HG02870 (cell line): ENCODE measurements around the gene BLTP2.

Source experiments
- ATAC-seq: cut with Tn5 transposase; IDR thresholded peaks from one replicate; pipeline ENCODE4 v1.9.1; 2021; ENCODE audit warnings: mild to moderate bottlenecking, moderate library complexity; ENCODE audit not compliant: unreplicated experiment

The BLTP2 gene

DNA sequence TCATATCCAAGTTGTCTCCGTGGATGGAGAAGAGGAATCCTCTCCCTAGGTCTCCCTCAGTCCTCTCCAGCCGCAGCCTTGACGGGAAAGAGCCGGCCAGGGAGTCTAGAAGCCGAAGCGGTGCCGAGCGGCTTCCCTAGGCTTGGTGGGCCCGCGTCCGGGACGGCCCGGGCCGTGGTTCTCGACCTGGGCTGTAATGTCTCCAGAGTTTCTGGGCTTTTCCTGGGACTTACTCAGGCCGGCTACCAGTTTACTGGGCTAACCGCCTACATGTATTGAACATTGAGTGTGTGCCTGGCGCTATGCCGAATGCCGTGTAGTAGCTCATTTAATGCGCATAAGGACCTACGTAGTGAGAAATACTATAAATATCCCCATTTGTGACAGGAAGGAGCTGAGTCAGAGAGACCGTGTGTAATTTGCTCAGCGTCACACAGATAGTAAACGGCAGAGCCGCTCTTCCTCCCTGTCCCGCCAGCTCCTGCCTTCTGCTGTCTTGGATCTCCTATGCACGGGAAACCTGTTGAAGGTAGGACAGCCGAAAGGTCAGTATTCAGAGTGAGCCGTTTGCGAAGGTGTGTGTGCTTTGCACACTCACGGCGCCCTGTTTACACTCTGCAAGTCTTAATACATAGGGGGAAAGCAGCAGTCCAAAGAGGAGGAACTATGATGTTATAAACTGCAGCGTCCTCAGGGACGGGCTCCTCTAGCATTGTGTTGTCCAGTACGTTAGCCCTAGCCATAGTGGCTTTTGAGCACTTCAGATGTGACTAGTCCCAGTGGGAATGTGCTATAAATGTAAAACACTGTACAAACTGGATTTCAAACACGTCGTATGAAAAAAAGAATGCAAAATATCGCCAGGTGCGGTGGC is 45.4 kb downstream of the BLTP2 start:
- ATAC-seq: peak; percentile 41

DNA sequence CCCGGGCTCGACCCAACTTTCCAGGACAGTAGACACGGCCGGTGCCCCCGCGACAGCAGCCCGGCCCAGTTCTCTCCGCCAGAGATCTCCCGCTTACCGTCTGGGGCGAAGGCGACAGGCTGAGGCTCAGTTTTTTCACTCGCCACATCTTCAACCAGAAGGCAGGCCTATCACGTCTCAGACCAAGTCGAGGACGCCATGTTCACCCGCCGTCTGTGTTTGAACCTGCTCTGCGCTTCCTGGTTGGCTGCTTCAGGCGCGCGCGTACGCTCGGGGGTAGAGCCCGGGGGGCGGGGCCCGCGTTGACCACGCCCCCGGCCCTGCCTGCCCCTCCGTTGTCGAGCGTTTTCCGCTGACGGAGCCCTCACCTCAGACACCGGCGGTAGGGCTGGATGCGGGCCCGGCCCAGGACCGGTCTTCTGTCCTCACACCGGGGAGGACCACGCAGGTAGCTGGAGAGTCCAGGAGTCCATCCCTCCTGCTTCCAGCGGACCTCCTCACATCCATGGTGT is 46.1 kb downstream of the BLTP2 start, which contains the start of gene SPAG5:
Gene SPAG5 (minus strand): TSS at position 227 of the 512 bp plus-strand sequence. CDS start 79 bp downstream, at position 148.
- peak; percentile 76 for ATAC-seq

DNA sequence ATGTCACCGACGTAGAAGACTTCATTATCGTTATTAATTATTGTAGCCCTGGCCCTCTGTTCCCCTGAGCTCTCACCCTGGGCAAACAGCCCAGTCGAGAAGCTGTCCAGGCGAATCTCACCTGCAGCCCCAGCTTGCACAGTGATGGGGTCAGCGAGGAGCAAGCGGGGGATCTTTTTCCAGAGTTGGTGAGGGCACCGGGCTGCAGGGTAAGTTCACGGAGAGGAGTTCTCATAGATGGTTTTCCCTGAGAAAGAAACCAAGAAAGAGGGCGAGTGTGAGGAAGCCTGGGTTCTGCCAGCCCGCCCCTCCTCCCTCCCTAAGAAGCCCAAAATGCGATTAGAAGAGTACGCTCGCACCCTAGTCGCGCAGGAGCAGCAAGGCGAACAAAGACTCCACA is 46.6 kb downstream of the BLTP2 start:
- ATAC-seq: no peak

DNA sequence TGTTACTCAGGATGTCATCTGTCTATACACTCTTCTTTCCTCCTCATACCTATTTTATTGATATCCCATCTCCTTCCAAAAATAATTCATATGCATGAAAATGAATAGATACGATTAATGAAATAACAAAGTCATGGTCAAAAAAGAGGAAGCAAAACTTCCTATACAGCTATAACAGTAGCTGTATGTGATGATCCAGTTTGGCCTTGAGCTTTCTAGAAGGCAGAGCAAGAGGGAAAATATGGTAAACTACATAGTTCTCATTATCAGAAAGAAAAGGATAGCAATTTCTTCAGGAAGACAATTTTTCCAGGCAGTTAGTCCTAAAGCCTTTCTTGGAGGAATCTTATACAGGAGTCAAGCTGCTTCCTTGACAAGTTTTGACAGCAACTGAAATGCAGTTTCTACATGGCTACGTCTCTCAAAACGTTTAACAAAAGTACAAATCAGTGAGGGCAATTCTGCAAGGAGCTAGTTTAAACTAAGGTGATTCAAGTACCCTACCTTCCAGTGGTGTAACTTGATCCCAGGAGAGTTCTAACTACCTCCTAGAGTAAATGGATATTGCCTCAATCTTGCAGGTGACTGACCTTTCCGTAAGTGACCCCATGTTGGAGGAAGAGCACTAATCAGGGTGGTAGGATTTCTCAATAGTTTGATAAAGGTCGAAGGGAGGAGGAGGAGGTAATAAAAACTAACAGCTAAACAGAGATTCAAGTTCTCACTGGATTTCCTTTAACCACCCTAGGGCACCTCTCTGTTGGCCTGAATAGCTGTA is 47.2 kb downstream of the BLTP2 start:
- ATAC-seq: no peak
